HG03521 (cell line): ENCODE data around the gene PFDN4.

ENCODE experiments used
- ATAC-seq: cut with Tn5 transposase; IDR thresholded peaks from one replicate; pipeline ENCODE4 v1.9.1; 2021; ENCODE audit warnings: mild to moderate bottlenecking, moderate library complexity; ENCODE audit not compliant: unreplicated experiment

PFDN4 gene

DNA sequence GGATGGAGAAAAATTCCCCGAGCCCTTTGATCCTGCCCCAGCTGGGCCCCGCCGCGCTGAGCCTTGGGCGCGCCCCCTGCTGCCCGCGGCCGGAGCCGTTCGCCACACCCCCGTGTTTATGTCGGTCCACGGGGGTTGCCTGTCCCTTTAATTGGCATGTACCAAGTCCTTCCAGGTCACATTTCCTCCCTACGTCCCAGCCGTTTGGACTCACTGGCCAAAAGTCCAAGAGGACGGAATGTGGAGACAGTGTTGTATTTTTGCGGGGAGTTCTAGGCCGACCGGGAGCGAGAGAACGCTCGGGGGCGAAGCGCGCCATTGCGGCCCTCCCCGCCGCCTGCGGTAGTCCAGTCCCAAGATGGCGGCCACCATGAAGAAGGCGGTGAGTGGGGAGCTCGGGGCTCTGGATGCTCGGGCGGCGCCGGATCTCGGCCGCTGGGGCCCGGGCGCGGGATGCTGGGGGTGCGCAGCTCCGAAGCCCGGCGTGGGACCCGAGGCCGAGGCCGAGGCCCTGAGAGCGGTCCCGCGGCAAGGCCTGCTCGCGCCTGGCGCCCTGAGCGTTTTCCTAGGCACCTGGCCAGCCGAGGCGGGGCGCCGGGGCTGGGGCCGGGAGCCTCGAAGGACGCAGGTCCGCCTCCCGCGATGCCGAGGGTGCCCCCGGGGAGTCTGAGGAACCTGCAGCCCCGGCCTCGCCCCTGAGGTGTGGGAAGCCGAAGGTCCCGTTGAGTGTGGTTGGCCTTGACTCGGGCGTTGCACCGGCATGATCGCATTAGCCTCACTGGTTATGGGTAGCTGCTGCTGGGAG is at the start of gene PFDN4:
Gene PFDN4 (plus strand): TSS at position 345 of the 805 bp plus-strand sequence. CDS start 14 bp downstream, at position 359.
- peak; percentile 88 for ATAC-seq

- ATAC-seq, result no peak
Observed at GRCh38 chr20:54158226-54158625, 49.7 kb upstream of the PFDN4 start.

DNA sequence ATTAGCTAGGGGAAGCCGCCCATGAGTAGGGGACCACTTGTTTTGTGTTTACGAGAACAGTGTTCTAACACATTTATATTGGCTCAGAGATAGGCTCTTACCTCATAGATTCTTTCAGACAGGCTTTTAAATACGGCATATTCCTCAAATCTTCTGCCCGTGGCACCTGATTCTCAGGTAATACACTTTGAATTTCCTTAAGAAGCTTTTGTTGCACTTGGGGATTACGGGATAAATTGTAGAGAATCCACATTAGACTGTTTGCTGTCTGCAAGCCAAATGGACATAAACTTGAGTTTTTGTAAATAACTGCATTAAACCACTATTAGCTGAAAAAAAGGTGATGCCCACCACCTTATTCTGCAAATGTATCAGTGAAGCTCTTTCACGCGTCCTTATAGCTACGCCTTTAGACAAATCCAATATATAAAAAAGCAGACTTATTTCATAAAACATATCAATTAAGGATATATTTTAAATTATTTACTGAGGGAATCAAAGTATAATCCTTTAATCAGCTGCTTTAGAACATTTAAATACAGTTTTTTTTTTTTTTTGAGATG is 49.0 kb upstream of the PFDN4 start:
- no peak for ATAC-seq

DNA sequence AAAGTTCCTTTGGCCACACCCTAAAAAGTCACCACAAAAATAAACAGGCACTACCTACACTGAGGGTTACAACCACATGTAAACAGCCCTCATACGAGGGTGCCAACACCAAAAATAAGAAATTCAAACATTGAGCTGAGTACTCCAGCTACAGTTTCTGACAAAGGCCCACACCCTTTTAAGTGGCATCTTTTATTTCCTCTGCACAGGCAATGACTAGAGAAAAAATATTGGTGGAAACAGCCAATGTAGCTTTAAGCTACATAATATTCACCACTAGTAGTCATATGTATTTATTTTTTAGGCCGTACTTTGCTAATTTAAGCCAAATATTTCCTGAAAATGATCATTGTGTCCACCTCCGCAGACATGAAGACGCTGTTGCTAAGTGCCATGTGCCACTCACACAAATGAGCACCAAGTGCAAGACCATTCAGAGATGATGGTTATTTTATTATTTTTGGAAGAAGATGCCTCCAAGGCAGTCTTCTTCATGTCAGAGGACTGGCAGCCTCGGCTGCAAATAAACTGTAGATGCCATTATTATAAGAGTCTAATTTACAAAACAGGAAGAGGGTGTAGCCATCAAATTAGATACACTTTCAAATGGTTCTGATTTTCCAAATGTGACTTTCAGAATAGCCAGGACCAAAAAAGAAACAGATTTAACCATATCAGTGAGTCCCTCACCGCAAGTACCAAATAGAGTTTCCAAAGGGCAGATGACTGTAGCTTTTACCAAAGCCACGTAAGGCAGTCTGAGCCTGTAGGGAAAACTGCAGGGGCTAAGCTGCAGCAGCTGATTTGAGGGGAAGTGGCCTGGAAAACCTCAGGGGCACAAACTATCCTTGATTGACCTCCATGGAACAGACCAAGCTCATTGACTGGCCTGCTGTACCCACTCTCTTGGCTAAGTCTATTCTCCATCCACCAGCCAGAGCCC is 47.6 kb upstream of the PFDN4 start:
- no peak for ATAC-seq

- no peak for ATAC-seq
Observed at GRCh38 chr20:54161008-54161820, 46.7 kb upstream of the PFDN4 start.

DNA sequence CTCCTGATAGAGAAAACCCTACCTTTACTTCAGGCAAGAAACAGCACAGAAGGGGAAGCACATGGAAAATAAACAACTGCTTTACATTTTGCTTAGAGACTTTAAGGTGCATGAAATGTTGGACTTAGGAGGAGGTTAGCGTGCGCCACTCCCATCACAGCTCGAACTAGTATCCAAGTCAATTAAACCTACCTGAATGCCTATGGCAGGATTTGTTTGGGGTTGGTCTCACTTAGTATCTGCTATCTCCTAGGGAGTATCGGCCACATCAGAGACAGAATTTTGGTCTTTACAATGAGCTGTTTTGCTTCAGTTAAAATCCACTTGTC is 46.1 kb upstream of the PFDN4 start:
- no peak for ATAC-seq

DNA sequence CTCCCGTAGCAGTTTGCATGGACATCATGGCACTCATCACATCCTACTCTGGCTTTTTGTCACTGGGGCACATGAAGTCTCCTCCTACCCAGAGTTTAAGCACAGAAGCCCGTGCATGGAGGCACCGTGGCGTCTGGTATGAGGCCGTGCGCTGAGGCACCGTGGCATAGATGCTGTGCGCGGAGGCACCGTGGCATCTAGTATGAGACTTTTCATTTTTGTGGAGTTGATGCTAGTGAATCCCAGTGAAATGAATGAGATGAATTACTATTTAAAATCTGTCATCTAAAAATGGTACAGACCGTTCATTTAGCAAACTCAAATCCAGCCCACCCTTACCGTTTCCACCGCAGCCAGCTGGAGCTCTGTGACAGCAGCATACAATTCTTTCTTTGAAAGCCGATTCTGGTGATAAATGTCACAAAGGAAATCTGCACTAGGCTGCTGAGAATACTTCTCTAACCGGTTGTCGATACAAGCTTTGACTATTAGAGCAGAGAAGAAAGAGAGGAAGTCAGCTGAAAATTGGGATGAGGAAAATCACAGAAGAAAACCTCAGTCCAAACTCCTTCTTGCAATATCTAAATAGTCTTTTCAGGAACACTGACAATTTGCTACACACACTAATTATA is 45.4 kb upstream of the PFDN4 start:
- no peak for ATAC-seq

DNA sequence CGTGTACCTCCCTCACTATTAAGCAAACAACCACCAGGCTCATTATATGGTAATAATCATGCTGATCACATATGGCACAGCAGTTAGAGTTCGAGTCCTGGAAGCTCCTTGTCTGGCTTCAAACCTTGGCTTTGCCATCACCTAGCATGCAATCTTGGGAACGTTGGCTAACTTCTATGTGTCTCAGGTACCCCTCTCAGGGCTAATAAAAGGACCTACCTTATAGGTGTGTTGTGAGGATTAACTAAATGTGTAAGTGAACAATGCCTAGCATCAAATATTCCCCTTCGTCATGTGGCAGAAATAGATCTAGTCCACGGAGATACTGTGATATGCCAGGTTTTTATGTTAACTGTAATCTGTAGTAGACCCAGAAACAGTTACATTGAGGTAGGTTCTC is 44.5 kb upstream of the PFDN4 start:
- no peak for ATAC-seq

DNA sequence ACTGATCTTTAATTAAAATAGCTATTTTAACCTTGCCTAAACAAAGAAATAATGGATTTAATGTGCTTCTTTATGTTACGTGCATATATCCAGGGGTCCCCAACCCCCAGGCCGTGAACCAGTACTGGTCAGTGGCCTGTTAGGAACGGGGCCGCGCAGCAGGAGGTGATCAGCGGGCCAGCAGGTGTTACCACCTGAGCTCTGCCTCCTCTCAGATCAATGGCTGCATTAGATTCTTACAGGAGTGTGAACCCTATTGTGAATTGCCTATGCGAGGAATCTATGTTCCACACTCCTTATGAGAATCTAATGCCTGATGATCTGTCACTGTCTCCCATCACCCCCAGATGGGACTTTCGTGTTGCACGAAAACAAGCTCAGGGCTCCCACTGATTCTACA is 42.9 kb upstream of the PFDN4 start:
- ATAC-seq, result no peak

DNA sequence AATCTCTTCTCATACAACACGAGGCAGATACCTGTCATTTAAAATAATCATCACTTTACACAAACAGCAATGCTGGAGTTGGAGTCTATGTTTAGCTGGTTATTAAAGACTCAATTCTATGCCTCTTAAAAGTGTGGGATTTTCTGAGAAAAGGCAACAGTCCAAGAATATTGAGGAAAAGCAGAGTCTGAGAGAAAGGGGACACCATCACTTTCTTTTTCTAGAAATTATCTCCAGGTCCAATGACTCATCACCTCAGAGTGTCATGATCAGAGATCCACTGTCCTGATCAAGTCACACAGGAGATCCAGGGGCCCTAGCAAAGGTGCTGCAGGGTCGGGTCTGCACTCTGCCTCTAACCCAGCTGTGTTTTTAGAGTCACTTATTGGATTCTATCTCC is 42.1 kb upstream of the PFDN4 start:
- ATAC-seq, result no peak

DNA sequence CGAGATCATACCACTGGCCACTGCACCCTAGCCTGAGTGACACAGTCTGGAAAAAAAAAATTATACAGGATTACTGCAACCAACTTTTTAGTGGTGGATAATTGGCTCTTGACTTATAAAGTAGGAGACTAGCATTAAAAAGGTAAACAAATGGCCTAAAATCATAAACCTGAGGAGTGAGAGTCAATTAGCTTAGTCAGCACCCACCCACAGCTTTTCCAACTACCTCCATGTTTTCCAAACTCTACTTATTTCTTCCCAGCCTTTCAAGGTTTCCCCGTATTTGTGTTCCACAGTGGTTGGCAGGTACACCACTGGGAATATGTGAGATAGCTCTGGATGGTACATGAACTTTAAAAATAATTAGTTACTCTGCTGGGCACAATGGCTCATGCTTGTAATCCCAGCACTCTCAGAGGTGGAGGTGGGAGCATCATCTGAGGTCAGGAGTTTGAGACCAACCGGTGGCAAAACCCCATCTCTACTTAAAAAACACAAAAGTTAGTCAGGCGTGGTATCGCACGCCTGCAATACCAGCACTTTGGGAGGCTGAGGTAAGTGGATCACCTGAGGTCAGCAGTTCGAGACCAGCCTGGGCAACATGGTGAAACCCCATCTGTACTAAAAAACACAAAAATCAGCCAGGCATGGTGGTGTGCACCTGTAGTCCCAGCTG is 40.8 kb upstream of the PFDN4 start:
- no peak for ATAC-seq

GRCh38 chr20:54167909-54168872 is 39.7 kb upstream of the PFDN4 start:
- ATAC-seq, result no peak

- no peak for ATAC-seq
Observed at GRCh38 chr20:54168961-54169862, 38.7 kb upstream of the PFDN4 start.

GRCh38 chr20:54170026-54170471 is 37.8 kb upstream of the PFDN4 start:
- ATAC-seq, result no peak

DNA sequence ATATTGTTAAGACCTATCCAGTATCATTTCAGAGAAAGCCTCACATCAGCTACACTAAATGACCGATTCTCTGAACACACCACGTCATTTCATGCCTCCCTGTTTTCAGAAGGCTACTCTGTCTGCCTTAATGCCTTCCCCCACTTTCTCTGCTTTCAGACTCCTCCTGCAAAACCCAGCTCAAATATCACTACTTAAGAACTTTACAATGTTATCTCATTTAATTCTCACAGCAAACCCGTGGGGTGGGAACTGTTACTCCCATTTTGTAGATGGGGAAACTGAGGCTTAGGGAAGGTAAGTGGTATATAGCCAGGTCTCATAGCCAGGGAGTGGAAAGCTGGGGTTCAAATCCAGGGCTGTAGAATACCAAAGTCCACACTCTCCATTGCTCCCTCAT is 36.9 kb upstream of the PFDN4 start:
- no peak for ATAC-seq

DNA sequence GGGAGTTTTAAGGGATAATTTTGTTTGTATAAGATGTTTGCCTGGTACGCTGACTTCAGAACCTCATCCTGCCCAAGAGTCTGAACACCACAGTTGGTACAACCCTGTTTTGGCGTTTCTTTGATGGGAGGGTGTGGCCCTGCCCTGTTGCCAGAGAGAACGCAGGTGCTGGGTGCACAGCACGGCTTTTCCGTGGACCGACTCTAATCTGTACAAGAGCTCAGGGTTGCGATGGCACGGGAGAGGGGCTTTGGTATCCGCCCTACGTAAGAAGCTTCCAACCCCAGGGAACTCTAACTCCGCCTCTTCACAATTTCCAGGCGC is 35.4 kb upstream of the PFDN4 start:
- ATAC-seq, result no peak

- ATAC-seq, result no peak
Observed at GRCh38 chr20:54172856-54173652, 34.8 kb upstream of the PFDN4 start.
